ENCODE data around the gene BMAL2. TPM values are rescaled to one million over a fixed set of nuclear protein-coding genes. Genes with fewer than 3 reads are reported as not detected.

BMAL2 gene
- polyA plus RNA-seq (ENCODE audit: low read depth in 6 of 6) = under 1 TPM in 5 of 6 donors, not detected in 1; 0.40 to 0.92 (median 0.52) TPM

- ATAC-seq (ENCODE audit: low read depth in 2 of 2) (peak; percentile 55 to 56), DNase-seq (peak; percentile 40)
- Mint-ChIP-seq H3K36me3 (peaks cover 0 to 6% of the 10 kb centered on the region in 2 donors), H3K27me3 (peaks cover 6 to 27% (median 24%) of the 10 kb centered on the region in 3 donors), H3K4me1 (peaks cover 11 to 14% (median 13%) of the 10 kb centered on the region in 3 donors), H3K27ac (peak within 1 kb of the TSS in 4 of 6 donors; percentile 56 to 88 (median 74)), H3K9me3 (no peaks in the 10 kb centered on the region), H3K4me3 (peak within 1 kb of the TSS; percentile 92 to 96 (median 94))
Measured at GRCh38 chr12:27332714-27333402, at the start of gene BMAL2. BMAL2 (plus strand) TSS chr12:27332836; CDS start chr12:27333073, 237 bp downstream.

- no peaks in the 10 kb centered on the region for H3K9me3 Mint-ChIP-seq
- no peaks in the 10 kb centered on the region for H3K36me3 Mint-ChIP-seq
- H3K27ac Mint-ChIP-seq = peak overlapping the region in 1 of 6 donors; percentile 36
- ATAC-seq (ENCODE audit: low read depth in 2 of 2) (no peak), DNase-seq (no peak)
- H3K27me3 Mint-ChIP-seq = no peaks in the 10 kb centered on the region
- H3K4me3 Mint-ChIP-seq = no peak overlapping the region
- H3K4me1 Mint-ChIP-seq = peaks cover 0 to 6% (median 4%) of the 10 kb centered on the region in 3 donors
Measured at GRCh38 chr12:27284021-27284420, 48.6 kb upstream of the BMAL2 start.

- H3K4me1 Mint-ChIP-seq = peaks cover 2 to 9% (median 4%) of the 10 kb centered on the region in 3 donors
- H3K4me3 Mint-ChIP-seq = no peak overlapping the region
- no peaks in the 10 kb centered on the region for H3K9me3 Mint-ChIP-seq
- H3K27me3 Mint-ChIP-seq = no peaks in the 10 kb centered on the region
- no peak for DNase-seq
- H3K36me3 Mint-ChIP-seq = no peaks in the 10 kb centered on the region
- H3K27ac Mint-ChIP-seq = no peak overlapping the region
- ATAC-seq (ENCODE audit: low read depth in 2 of 2) = no peak
Measured at GRCh38 chr12:27284751-27285150, 47.9 kb upstream of the BMAL2 start.

GRCh38 chr12:27285403-27285802 lies 47.2 kb upstream of the BMAL2 start:
- Mint-ChIP-seq H3K4me1 (peaks cover 3 to 13% (median 5%) of the 10 kb centered on the region in 3 donors), H3K27me3 (no peaks in the 10 kb centered on the region)

GRCh38 chr12:27289414-27289813 lies 43.2 kb upstream of the BMAL2 start:
- Mint-ChIP-seq H3K4me1 (peaks cover 6 to 16% (median 12%) of the 10 kb centered on the region in 3 donors), H3K4me3 (no peak overlapping the region), H3K27ac (no peak overlapping the region), H3K27me3 (no peaks in the 10 kb centered on the region), H3K9me3 (no peaks in the 10 kb centered on the region), H3K36me3 (no peaks in the 10 kb centered on the region)
- DNase-seq (no peak), ATAC-seq (ENCODE audit: low read depth in 2 of 2) (no peak)

More at GRCh38 chr12:27285403-27285802, 47.2 kb upstream of the BMAL2 start:
- ATAC-seq (ENCODE audit: low read depth in 2 of 2) = no peak
- DNase-seq = no peak
- Mint-ChIP-seq H3K36me3 (no peaks in the 10 kb centered on the region), H3K27ac (peak overlapping the region in 1 of 6 donors; percentile 33), H3K9me3 (no peaks in the 10 kb centered on the region), H3K4me3 (no peak overlapping the region)

GRCh38 chr12:27290501-27291168 lies 42.0 kb upstream of the BMAL2 start:
- H3K27ac Mint-ChIP-seq = peak overlapping the region in 1 of 6 donors; percentile 5

GRCh38 chr12:27291862-27292261 lies 40.8 kb upstream of the BMAL2 start:
- DNase-seq (no peak), ATAC-seq (ENCODE audit: low read depth in 2 of 2) (no peak)
- H3K27ac Mint-ChIP-seq = no peak overlapping the region
- H3K9me3 Mint-ChIP-seq = no peaks in the 10 kb centered on the region
- peaks cover 6 to 16% (median 11%) of the 10 kb centered on the region in 3 donors for H3K4me1 Mint-ChIP-seq
- no peaks in the 10 kb centered on the region for H3K27me3 Mint-ChIP-seq
- H3K4me3 Mint-ChIP-seq = no peak overlapping the region
- no peaks in the 10 kb centered on the region for H3K36me3 Mint-ChIP-seq

More at GRCh38 chr12:27290501-27291168, 42.0 kb upstream of the BMAL2 start:
- DNase-seq (no peak), ATAC-seq (ENCODE audit: low read depth in 2 of 2) (no peak)
- H3K27me3 Mint-ChIP-seq = no peaks in the 10 kb centered on the region
- no peaks in the 10 kb centered on the region for H3K9me3 Mint-ChIP-seq
- H3K4me3 Mint-ChIP-seq = no peak overlapping the region
- H3K36me3 Mint-ChIP-seq = no peaks in the 10 kb centered on the region
- peaks cover 6 to 13% (median 11%) of the 10 kb centered on the region in 3 donors for H3K4me1 Mint-ChIP-seq

GRCh38 chr12:27292718-27293117 lies 39.9 kb upstream of the BMAL2 start:
- ATAC-seq (ENCODE audit: low read depth in 2 of 2) = no peak
- no peaks in the 10 kb centered on the region for H3K27me3 Mint-ChIP-seq
- H3K27ac Mint-ChIP-seq = no peak overlapping the region
- no peaks in the 10 kb centered on the region for H3K36me3 Mint-ChIP-seq
- H3K9me3 Mint-ChIP-seq = no peaks in the 10 kb centered on the region
- peaks cover 6 to 13% (median 11%) of the 10 kb centered on the region in 3 donors for H3K4me1 Mint-ChIP-seq
- DNase-seq = no peak
- H3K4me3 Mint-ChIP-seq = no peak overlapping the region

- H3K36me3 Mint-ChIP-seq = peaks cover 0 to 6% of the 10 kb centered on the region in 2 donors
- no peaks in the 10 kb centered on the region for H3K27me3 Mint-ChIP-seq
- peaks cover 6 to 13% (median 11%) of the 10 kb centered on the region in 3 donors for H3K4me1 Mint-ChIP-seq
- H3K4me3 Mint-ChIP-seq = no peak overlapping the region
- DNase-seq = no peak
- no peak for ATAC-seq (ENCODE audit: low read depth in 2 of 2)
- H3K27ac Mint-ChIP-seq = peak overlapping the region in 1 of 6 donors; percentile 23
- H3K9me3 Mint-ChIP-seq = no peaks in the 10 kb centered on the region
Measured at GRCh38 chr12:27293463-27293862, 39.2 kb upstream of the BMAL2 start.

- no peak for ATAC-seq (ENCODE audit: low read depth in 2 of 2)
- H3K36me3 Mint-ChIP-seq = peaks cover 0 to 17% of the 10 kb centered on the region in 2 donors
- H3K27me3 Mint-ChIP-seq = no peaks in the 10 kb centered on the region
- no peak for DNase-seq
- H3K9me3 Mint-ChIP-seq = peaks cover 0 to 2% (median 0%) of the 10 kb centered on the region in 7 donors
- H3K27ac Mint-ChIP-seq = no peak overlapping the region
- H3K4me1 Mint-ChIP-seq = peaks cover 0 to 4% (median 0%) of the 10 kb centered on the region in 3 donors
- no peak overlapping the region for H3K4me3 Mint-ChIP-seq
Measured at GRCh38 chr12:27296674-27297073, 36.0 kb upstream of the BMAL2 start.

GRCh38 chr12:27297566-27297965 lies 35.1 kb upstream of the BMAL2 start:
- Mint-ChIP-seq H3K9me3 (peaks cover 0 to 2% (median 0%) of the 10 kb centered on the region in 7 donors), H3K4me3 (no peak overlapping the region), H3K4me1 (peaks cover 0 to 4% (median 0%) of the 10 kb centered on the region in 3 donors), H3K36me3 (peaks cover 0 to 17% of the 10 kb centered on the region in 2 donors), H3K27me3 (no peaks in the 10 kb centered on the region), H3K27ac (no peak overlapping the region)
- ATAC-seq (ENCODE audit: low read depth in 2 of 2) (no peak), DNase-seq (no peak)

- H3K27ac Mint-ChIP-seq = no peak overlapping the region
- no peak for ATAC-seq (ENCODE audit: low read depth in 2 of 2)
- peaks cover 0 to 2% (median 0%) of the 10 kb centered on the region in 7 donors for H3K9me3 Mint-ChIP-seq
- H3K27me3 Mint-ChIP-seq = no peaks in the 10 kb centered on the region
- no peak for DNase-seq
- H3K4me3 Mint-ChIP-seq = no peak overlapping the region
- peaks cover 0 to 4% (median 0%) of the 10 kb centered on the region in 3 donors for H3K4me1 Mint-ChIP-seq
- H3K36me3 Mint-ChIP-seq = peaks cover 4 to 17% of the 10 kb centered on the region in 2 donors
Measured at GRCh38 chr12:27299102-27299501, 33.5 kb upstream of the BMAL2 start.

- no peak for ATAC-seq (ENCODE audit: low read depth in 2 of 2)
- Mint-ChIP-seq H3K27me3 (no peaks in the 10 kb centered on the region), H3K4me3 (no peak overlapping the region), H3K27ac (no peak overlapping the region), H3K9me3 (peaks cover 0 to 2% (median 0%) of the 10 kb centered on the region in 7 donors), H3K4me1 (peaks cover 0 to 4% (median 0%) of the 10 kb centered on the region in 3 donors), H3K36me3 (peaks cover 4 to 17% of the 10 kb centered on the region in 2 donors)
- DNase-seq = no peak
Measured at GRCh38 chr12:27300226-27300625, 32.4 kb upstream of the BMAL2 start.
